WTC11 (cell line): ENCODE data around the gene CADM1.

Experiments
- CDX4 ChIP-seq: fragments of 250-450 bp; sonication (Bioruptor Pico); IDR thresholded peaks from 2 replicates; pipeline ENCODE4 v1.9.0; 2021; ENCODE audit warnings: moderate library complexity, mild to moderate bottlenecking, inconsistent platforms, borderline replicate concordance
- CREB1 ChIP-seq: sonication (generic); formaldehyde crosslinking; IDR thresholded peaks from 2 replicates; pipeline ENCODE4 v1.8.0; 2023; ENCODE audit warnings: mild to moderate bottlenecking, missing genetic modification reagents
- CTCF ChIP-seq: fragments of 200-600 bp; IDR thresholded peaks from 2 replicates; pipeline ENCODE4 v1.8.0; 2022; ENCODE audit warnings: antibody characterized with exemption
- KAT7 ChIP-seq: sonication (generic); formaldehyde crosslinking; IDR thresholded peaks from 2 replicates; pipeline ENCODE4 v1.8.1; 2023; ENCODE audit warnings: missing genetic modification reagents, mild to moderate bottlenecking, borderline replicate concordance
- NR1H2 ChIP-seq: sonication (generic); formaldehyde crosslinking; IDR thresholded peaks from 2 replicates; pipeline ENCODE4 v1.9.0; 2021; ENCODE audit warnings: mild to moderate bottlenecking, moderate library complexity, missing genetic modification reagents
- NR2C2 ChIP-seq: sonication (generic); formaldehyde crosslinking; IDR thresholded peaks from 2 replicates; pipeline ENCODE4 v1.8.0; 2022; ENCODE audit warnings: mild to moderate bottlenecking, missing genetic modification reagents
- NR3C1 ChIP-seq: sonication (generic); formaldehyde crosslinking; conservative IDR thresholded peaks from 2 replicates; pipeline ENCODE4 v1.8.1; 2023; ENCODE audit warnings: low read depth, mild to moderate bottlenecking, missing genetic modification reagents
- SMAD3 ChIP-seq: sonication (generic); formaldehyde crosslinking; IDR thresholded peaks from 2 replicates; pipeline ENCODE4 v1.8.0; 2022; ENCODE audit warnings: missing genetic modification reagents, mild to moderate bottlenecking, borderline replicate concordance
- SMAD4 ChIP-seq: sonication (generic); formaldehyde crosslinking; IDR thresholded peaks from 2 replicates; pipeline ENCODE4 v1.8.0; 2022; ENCODE audit warnings: mild to moderate bottlenecking, missing genetic modification reagents
- TEAD1 ChIP-seq: sonication (generic); formaldehyde crosslinking; IDR thresholded peaks from 2 replicates; pipeline ENCODE4 v1.8.0; 2022; ENCODE audit warnings: mild to moderate bottlenecking, missing genetic modification reagents
- ZBTB21 ChIP-seq: sonication (generic); formaldehyde crosslinking; IDR thresholded peaks from 2 replicates; pipeline ENCODE4 v1.8.1; 2023; ENCODE audit warnings: mild to moderate bottlenecking, missing genetic modification reagents, borderline replicate concordance
- ZNF317 ChIP-seq: sonication (generic); formaldehyde crosslinking; IDR thresholded peaks from 2 replicates; pipeline ENCODE4 v1.8.1; 2023; ENCODE audit warnings: low read depth, mild to moderate bottlenecking, moderate library complexity, missing genetic modification reagents, borderline replicate concordance

GRCh38 chr11:115462757-115463156, 41.5 kb downstream of the CADM1 start:
- TF ChIP-seq TEAD1 (CRISPR knock-in tag) (no peak), NR3C1 (CRISPR knock-in tag) (no peak), CTCF (no peak), KAT7 (CRISPR knock-in tag) (no peak), NR1H2 (CRISPR knock-in tag) (no peak), ZBTB21 (CRISPR knock-in tag) (no peak), CREB1 (CRISPR knock-in tag) (no peak), NR2C2 (CRISPR knock-in tag) (no peak), CDX4 (CRISPR knock-in tag) (no peak), SMAD3 (CRISPR knock-in tag) (no peak), ZNF317 (no peak), SMAD4 (CRISPR knock-in tag) (no peak)
